PC-9 (cell line): Measurements from ENCODE around the gene ARHGAP45.

ENCODE experiments used
- CTCF ChIP-seq: fragments of 200-600 bp; sonication (generic); conservative IDR thresholded peaks from 2 replicates; pipeline ENCODE4 v1.6.1; 2017; ENCODE audit warnings: mixed run types, antibody characterized with exemption, mild to moderate bottlenecking, moderate library complexity
- EZH2 ChIP-seq: fragments of 200-600 bp; sonication (generic); IDR thresholded peaks from 2 replicates; pipeline ENCODE4 v1.8.0; 2017; ENCODE audit warnings: antibody characterized with exemption, low read depth

DNA sequence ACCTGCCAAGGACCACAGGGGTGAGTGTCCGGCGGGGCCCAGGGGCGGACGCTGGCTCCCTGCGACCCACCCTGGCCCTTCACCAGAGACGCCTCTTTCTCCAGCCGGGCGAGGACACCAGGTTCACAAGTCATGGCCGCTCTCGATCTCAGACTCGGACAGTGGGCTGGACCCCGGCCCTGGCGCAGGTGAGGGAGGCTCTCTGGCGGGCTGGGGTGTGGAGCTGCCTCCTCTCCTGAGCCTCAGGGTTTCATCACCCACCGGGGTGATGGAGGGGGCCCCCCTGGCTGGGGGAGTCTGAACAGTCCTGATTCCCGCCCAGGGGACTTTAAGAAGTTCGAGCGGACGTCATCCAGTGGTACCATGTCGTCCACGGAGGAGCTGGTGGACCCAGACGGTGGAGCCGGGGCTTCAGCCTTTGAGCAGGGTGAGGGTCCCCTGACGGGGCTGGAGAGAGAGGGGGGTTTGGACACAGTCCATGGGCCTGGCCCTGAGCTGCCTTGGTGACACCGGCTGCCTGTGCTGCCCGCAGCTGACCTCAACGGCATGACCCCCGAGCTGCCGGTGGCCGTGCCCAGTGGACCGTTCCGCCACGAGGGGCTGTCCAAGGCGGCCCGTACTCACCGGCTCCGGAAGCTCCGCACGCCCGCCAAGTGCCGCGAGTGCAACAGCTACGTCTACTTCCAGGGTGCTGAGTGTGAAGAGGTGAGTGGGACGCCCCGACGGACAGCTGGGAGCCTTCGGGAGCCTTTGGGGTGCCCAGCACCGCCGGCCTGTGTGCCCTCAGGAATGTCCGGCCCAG lies 13.6 kb downstream of the ARHGAP45 start:
- TF ChIP-seq CTCF (no peak), EZH2 (no peak)
